IgD-negative memory B cell (primary cell): ENCODE data around the gene GMPR. TPM values are rescaled to one million over a fixed set of nuclear protein-coding genes. Genes with fewer than 3 reads are reported as not detected.

ENCODE experiments used
- H3K27ac Mint-ChIP-seq, 3 donors: one replicate each; pipeline ENCODE4 v1.8.0; 2020 to 2022; ENCODE audit warnings: mild to moderate bottlenecking in 3 of 3, mixed read lengths in 3 of 3, moderate library complexity in 1 of 3
- H3K27me3 Mint-ChIP-seq: one replicate; pipeline ENCODE4 v1.8.0; 2021; ENCODE audit warnings: mixed read lengths
- H3K36me3 Mint-ChIP-seq: one replicate; pipeline ENCODE4 v1.8.0; 2020; ENCODE audit warnings: mild to moderate bottlenecking, mixed read lengths
- H3K4me1 Mint-ChIP-seq, 3 donors: one replicate each; pipeline ENCODE4 v1.8.0; 2020 to 2022; ENCODE audit warnings: mixed read lengths in 3 of 3, mild to moderate bottlenecking in 1 of 3
- H3K4me3 Mint-ChIP-seq, 4 donors: one replicate each; pipeline ENCODE4 v1.8.0; 2020 to 2022; ENCODE audit warnings: mild to moderate bottlenecking in 4 of 4, mixed read lengths in 4 of 4, moderate library complexity in 3 of 4
- H3K9me3 Mint-ChIP-seq, 3 donors: one replicate each; pipeline ENCODE4 v1.8.0; 2020 to 2021; ENCODE audit warnings: mixed read lengths in 3 of 3, mild to moderate bottlenecking in 1 of 3
- polyA plus RNA-seq: library from polyadenylated mRNA; unstranded; fragments of 300-500 nt; fragmentation: Illumina TruSeq; gene quantifications from one replicate; pipeline ENCODE4 v1.2.3, GENCODE V29; 2021

Gene GMPR
- polyA plus RNA-seq, 1 donor from 2014 or later = 1.3 TPM

DNA sequence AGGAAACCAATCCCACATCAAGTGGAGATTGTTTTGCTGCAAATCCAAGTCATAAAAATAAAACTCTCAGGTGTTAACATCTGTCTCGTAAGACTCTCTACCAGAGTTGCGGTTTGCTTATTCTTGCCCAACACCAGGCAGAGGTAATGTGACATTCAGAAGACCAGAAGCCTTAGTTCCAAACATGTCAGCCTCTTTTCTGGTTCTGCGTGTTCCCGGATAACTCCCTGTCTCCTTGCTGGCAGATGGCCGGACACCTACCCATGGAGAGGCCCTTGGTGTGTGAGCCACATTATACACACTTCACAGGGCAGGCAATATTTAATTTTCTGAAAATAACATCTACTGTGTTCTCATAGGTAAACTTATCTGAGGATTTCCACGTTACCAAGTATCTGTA is 73.4 kb downstream of the GMPR start:
- no peak overlapping the region for H3K27ac Mint-ChIP-seq
- peaks cover under 1% of the 10 kb centered on the region for H3K27me3 Mint-ChIP-seq
- no peaks in the 10 kb centered on the region for H3K9me3 Mint-ChIP-seq
- H3K4me3 Mint-ChIP-seq = no peak overlapping the region
- H3K36me3 Mint-ChIP-seq = peaks cover 4% of the 10 kb centered on the region
- peaks cover 0 to 5% (median 3%) of the 10 kb centered on the region in 3 donors for H3K4me1 Mint-ChIP-seq

DNA sequence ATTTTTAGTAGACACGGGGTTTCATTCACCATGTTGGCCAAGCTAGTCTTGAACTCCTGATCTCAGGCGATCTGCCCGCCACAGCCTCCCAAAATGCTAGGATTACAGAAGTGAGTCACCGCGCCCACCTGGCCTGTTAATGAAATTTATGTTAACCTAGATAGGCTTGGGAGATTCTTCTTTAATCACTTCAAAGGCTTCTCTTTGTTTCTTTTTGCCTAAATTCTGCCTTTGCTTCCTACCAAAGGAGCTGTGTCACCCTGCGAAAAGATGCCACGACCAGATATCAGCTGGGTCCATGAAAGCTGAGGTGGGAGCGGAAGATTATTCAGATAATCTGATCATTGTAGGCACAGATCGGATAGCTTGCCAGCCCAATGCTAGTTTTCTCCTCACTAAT is 75.3 kb downstream of the GMPR start:
- H3K27ac Mint-ChIP-seq = no peak overlapping the region
- peaks cover 4% of the 10 kb centered on the region for H3K36me3 Mint-ChIP-seq
- peaks cover 0 to 10% (median 6%) of the 10 kb centered on the region in 3 donors for H3K4me1 Mint-ChIP-seq
- no peak overlapping the region for H3K4me3 Mint-ChIP-seq
- no peaks in the 10 kb centered on the region for H3K9me3 Mint-ChIP-seq
- no peaks in the 10 kb centered on the region for H3K27me3 Mint-ChIP-seq

DNA sequence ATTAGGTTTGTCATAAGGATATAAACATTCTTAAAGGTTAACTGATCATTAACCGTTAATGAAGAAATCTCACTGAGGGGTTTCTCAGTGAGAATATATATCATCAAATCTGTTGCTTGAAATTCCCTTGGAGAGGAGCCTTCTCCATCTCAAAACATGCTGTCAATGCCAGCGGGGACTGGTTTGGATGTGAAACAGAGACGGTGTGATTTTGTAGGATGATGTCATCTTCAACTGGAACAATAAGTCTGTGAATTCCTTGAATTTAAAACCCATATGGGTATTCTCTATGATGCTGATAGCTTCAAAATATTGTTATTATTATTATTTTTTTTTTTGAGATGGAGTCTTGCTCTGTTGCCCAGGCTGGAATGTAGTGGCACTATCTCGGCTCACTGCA is 75.9 kb downstream of the GMPR start:
- Mint-ChIP-seq H3K27ac (no peak overlapping the region), H3K36me3 (peaks cover 2% of the 10 kb centered on the region), H3K27me3 (no peaks in the 10 kb centered on the region), H3K9me3 (no peaks in the 10 kb centered on the region), H3K4me3 (no peak overlapping the region), H3K4me1 (peaks cover 2 to 10% (median 9%) of the 10 kb centered on the region in 3 donors)

DNA sequence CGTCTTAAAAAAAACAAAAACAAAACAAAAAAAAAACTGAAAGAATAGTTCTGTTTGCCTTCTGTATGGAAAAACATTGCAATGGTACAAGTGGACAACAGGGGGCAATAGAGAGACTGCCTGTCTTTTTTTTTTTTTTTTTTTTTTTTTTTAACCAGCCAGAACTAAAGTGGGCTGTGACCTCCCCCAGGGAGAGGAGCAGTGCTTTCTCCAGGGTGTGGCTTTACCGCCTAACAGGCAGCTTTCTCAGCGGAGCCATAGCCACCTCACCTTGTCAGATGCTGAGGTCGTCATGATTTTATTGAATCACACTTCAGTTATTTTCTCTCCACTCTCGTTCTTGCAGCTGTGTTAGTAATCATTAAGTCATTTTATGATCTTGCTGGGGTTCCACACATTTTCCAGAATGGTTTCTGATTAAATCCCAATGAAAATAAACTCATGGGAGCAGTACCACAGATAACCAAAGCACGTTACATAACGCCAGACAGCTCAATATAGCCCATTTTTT is 78.4 kb downstream of the GMPR start:
- Mint-ChIP-seq H3K4me3 (no peak overlapping the region), H3K9me3 (no peaks in the 10 kb centered on the region), H3K27me3 (no peaks in the 10 kb centered on the region), H3K36me3 (no peaks in the 10 kb centered on the region), H3K4me1 (peaks cover 11 to 21% (median 16%) of the 10 kb centered on the region in 3 donors), H3K27ac (peak overlapping the region in 1 of 3 donors; percentile 81)

DNA sequence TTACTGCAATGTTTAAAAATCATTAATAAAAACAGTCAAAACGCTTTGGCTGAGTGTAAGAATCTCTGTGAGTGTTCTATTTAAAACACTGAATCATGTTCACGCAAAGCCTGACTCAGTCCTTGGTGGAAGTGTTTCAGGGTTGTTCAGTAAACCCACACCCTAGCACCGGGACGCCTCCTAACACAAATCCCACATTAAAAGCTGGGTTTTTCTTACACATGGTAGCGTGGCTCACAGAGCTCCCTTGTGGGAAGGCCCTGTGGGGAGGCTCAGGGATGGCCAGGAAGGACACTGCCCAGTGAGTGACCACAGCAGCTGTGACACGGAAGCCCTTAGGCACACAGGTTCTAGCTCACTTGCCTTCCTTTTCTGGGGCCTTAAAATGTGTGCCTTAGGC is 80.2 kb downstream of the GMPR start:
- peaks cover 2% of the 10 kb centered on the region for H3K36me3 Mint-ChIP-seq
- no peaks in the 10 kb centered on the region for H3K27me3 Mint-ChIP-seq
- peak overlapping the region in 1 of 3 donors; percentile 71 for H3K27ac Mint-ChIP-seq
- peak overlapping the region in 2 of 4 donors; percentile 29 to 69 for H3K4me3 Mint-ChIP-seq
- H3K9me3 Mint-ChIP-seq = no peaks in the 10 kb centered on the region
- peaks cover 22 to 30% (median 23%) of the 10 kb centered on the region in 3 donors for H3K4me1 Mint-ChIP-seq

DNA sequence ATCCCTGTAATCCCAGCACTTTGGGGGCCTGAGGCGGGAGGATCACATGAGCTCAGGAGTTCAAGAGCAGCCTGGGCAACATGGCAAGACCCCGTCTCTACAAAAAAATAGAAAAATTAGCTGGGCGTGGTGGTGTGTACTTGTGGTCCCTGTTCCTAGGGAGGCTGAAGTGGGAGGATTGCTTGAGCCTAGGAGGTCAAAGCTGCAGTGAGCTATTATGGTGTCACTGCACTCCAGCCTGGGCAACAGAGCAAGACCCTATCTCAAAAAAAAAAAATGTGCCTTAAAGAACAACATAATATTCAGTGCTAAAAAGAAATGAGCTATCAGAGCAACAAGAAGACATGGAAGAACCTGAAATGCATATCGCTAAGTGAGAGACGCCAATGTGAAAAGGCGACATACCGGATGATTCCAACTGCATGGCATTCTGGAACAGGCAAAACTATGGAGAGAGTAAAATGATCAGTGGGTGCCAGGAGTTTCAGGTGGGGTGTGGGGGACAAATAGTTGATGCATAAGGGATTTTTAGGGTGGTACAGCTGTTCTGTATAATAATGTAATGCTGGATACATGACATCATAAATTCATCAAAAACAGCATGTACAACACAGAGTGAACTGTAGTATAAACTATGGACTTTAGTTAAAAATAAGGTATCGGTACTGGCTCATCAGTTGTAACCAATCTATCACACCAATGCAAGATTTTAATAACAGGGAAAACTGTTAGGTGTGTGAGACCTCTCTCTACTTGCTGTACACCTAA is 80.8 kb downstream of the GMPR start:
- Mint-ChIP-seq H3K4me1 (peaks cover 23 to 32% (median 23%) of the 10 kb centered on the region in 3 donors), H3K27ac (peak overlapping the region in 2 of 3 donors; percentile 56 to 69), H3K27me3 (no peaks in the 10 kb centered on the region), H3K36me3 (peaks cover 2% of the 10 kb centered on the region), H3K4me3 (peak overlapping the region in 2 of 4 donors; percentile 29 to 69), H3K9me3 (no peaks in the 10 kb centered on the region)

DNA sequence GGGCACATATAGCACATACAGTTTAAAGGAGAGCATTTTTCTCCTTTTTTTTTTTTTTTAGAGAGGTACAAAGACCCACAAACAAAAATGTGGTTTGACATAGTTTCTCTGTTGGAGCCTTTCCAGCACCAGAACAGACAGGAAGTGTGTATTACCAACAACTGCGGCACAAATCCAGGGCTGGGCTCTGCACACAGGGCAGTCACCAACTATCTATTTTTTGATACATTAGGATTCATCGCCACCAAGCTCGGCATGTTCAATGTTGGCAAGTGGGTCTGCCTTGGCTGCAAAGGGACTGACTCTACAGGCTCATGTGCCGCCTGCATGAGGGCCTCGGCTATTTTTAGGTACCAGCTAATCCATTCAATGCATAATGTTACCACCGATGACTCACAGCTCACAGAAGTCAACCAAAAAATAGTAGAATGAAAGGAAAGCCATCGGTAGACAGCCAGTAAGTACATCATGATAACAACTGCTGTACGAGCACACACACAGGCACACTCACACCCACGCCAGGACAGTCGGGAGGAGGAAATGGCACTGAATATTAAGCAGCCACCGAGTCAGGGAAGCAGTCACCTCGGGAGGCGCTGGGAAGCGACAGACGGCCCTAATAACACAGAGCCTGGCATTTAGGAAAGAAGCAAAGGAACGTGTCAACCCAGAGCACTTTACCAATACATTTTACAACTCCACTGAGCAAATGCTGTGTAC is 81.6 kb downstream of the GMPR start:
- H3K4me3 Mint-ChIP-seq = peak overlapping the region in 2 of 4 donors; percentile 23 to 89
- no peaks in the 10 kb centered on the region for H3K27me3 Mint-ChIP-seq
- H3K9me3 Mint-ChIP-seq = peaks cover 0 to 2% (median 0%) of the 10 kb centered on the region in 3 donors
- peaks cover 2% of the 10 kb centered on the region for H3K36me3 Mint-ChIP-seq
- peaks cover 23 to 32% (median 25%) of the 10 kb centered on the region in 3 donors for H3K4me1 Mint-ChIP-seq
- peak overlapping the region in 2 of 3 donors; percentile 13 to 69 for H3K27ac Mint-ChIP-seq

DNA sequence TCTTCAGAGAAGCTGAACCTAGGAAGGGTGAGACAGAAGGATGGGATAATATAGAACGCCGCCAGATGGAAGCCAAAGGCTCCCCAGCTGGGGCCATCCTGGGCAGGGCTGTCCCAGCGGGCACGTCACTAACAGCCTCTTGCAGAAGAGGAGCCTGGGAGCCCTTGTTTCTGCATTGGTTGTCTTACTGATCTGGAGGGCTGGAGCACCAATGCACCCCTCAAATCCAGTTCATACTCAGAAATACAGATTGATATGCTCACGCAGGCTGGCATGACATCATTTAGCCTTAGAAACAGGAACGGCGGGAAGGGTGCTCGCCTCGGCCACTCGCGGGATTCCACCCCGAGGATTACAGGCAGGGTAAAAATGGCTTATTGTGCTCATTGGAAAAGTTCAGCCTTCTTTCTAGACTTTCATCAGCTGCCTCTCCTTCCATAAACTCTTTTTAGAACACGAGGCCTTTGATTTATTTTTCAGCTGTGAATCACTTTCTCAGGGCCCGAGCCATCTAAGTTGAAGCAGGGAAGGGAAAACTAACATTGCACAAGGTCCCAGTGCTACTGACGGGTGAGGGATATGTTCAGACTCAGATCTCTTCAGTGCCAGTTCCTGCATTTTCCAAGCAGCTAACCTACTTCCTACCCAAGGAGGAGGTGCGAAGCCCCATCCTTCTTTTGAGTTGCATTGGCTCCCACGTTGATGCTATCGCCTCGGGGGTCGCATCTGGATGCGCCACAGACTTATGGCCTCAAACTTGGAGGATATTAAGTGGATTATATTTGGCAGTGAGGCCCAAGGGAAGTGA is 82.3 kb downstream of the GMPR start:
- Mint-ChIP-seq H3K4me3 (peak overlapping the region in 2 of 4 donors; percentile 23 to 89), H3K27ac (peak overlapping the region in 2 of 3 donors; percentile 13 to 73), H3K9me3 (peaks cover 0 to 2% (median 0%) of the 10 kb centered on the region in 3 donors), H3K36me3 (peaks cover 2% of the 10 kb centered on the region), H3K27me3 (no peaks in the 10 kb centered on the region), H3K4me1 (peaks cover 23 to 32% (median 25%) of the 10 kb centered on the region in 3 donors)

DNA sequence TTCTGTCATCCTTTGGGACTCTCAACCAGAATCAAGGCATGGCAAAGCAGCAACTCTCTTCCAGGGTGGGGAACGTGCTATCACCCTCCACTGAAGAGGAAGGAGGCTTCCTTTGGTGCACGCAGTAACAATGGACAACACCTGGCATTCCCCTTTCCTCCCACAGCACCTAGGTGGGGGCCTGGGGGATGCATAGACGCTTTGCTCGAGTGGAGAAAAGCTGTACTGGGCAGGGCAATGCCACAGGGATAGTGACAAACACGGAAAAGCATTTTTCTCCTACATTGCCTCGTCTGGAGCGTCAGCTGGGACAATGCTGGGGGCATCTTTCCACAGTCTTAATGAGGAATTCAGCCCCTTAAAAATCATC is 82.9 kb downstream of the GMPR start:
- peaks cover 23 to 32% (median 25%) of the 10 kb centered on the region in 3 donors for H3K4me1 Mint-ChIP-seq
- H3K4me3 Mint-ChIP-seq = peak overlapping the region in 1 of 4 donors; percentile 43
- H3K9me3 Mint-ChIP-seq = peaks cover 0 to 2% (median 0%) of the 10 kb centered on the region in 3 donors
- peaks cover 2% of the 10 kb centered on the region for H3K36me3 Mint-ChIP-seq
- H3K27me3 Mint-ChIP-seq = no peaks in the 10 kb centered on the region
- no peak overlapping the region for H3K27ac Mint-ChIP-seq

DNA sequence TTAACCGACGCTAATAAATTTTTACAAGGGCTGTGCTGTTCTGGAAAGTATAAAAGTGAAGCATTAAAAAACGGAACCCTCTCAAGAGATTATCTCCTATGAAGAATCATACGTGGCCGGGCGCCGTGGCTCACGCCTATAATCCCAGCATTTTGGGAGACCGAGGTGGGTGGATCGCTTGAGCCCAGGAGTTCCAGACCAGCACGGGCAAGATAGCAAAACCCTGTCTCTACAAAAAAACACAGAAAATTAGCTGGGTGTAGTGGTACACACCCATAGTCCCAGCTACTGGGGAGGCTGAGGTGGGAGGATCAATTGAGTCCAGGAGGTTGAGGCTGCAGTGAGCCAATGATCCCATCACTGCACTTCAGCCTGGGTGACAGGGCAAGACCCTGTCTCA is 83.4 kb downstream of the GMPR start:
- no peaks in the 10 kb centered on the region for H3K27me3 Mint-ChIP-seq
- peaks cover 20 to 29% (median 25%) of the 10 kb centered on the region in 3 donors for H3K4me1 Mint-ChIP-seq
- peaks cover 2% of the 10 kb centered on the region for H3K36me3 Mint-ChIP-seq
- H3K27ac Mint-ChIP-seq = no peak overlapping the region
- H3K9me3 Mint-ChIP-seq = peaks cover 0 to 2% (median 0%) of the 10 kb centered on the region in 3 donors
- no peak overlapping the region for H3K4me3 Mint-ChIP-seq

DNA sequence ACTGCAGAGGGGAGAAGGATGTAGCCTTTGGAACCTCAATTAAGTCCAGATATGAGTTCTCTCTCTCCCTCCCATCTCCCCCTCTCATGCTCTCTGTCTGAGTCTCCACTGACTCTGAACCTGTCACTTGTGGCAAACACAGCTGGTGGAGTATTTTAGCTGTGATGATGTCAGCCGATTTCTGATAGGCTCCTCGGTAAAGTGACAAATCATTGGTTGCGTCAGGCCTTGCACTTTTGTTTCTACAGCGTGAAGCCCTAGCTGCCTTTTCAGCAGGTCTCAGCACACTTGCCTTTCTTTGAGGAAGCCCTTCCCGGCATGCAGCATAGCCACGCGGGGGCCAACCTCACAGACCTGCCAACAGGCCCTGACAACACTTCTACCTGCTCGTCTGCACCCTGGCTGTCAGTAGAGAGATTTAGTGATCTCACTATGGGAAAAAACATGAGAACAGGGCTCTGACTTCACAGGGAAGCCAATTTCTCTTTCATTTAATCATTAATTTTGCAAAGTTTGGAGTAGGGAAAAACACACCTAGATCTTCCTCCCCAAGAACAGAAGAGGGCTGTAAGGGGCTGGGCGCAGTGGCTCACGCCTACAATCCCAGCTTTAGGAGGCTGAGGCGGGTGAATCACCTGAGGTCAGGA is 84.4 kb downstream of the GMPR start:
- Mint-ChIP-seq H3K4me3 (peak overlapping the region in 3 of 4 donors; percentile 0 to 74 (median 41)), H3K27me3 (no peaks in the 10 kb centered on the region)

DNA sequence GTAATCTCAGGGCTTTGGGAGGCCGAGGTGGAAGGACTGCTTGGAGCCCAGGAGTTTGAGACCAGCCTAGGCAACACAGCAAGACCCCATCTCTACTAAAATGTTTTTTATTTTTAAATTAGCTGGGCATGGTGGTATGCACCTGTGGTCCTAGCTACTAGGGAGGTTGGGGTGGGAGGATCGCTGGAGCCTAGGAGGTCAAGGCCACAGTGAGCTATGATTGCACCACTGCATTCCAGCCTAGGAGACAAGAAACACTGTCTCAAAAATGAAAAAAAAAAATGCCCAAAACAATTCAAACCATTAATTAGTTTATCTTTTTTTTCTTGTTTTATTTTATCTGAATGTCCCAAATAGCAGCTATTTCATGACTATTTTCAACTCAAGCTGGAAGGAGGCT is 85.8 kb downstream of the GMPR start:
- Mint-ChIP-seq H3K4me1 (peaks cover 13 to 24% (median 24%) of the 10 kb centered on the region in 3 donors), H3K27me3 (no peaks in the 10 kb centered on the region), H3K27ac (no peak overlapping the region), H3K4me3 (no peak overlapping the region), H3K36me3 (peaks cover 4% of the 10 kb centered on the region), H3K9me3 (peaks cover 0 to 2% (median 0%) of the 10 kb centered on the region in 3 donors)

More for the DNA sequence above, 84.4 kb downstream of the GMPR start:
- Mint-ChIP-seq H3K4me1 (peaks cover 16 to 27% (median 25%) of the 10 kb centered on the region in 3 donors), H3K27ac (peak overlapping the region; percentile 19 to 89 (median 50)), H3K9me3 (peaks cover 0 to 2% (median 0%) of the 10 kb centered on the region in 3 donors), H3K36me3 (peaks cover 2% of the 10 kb centered on the region)

DNA sequence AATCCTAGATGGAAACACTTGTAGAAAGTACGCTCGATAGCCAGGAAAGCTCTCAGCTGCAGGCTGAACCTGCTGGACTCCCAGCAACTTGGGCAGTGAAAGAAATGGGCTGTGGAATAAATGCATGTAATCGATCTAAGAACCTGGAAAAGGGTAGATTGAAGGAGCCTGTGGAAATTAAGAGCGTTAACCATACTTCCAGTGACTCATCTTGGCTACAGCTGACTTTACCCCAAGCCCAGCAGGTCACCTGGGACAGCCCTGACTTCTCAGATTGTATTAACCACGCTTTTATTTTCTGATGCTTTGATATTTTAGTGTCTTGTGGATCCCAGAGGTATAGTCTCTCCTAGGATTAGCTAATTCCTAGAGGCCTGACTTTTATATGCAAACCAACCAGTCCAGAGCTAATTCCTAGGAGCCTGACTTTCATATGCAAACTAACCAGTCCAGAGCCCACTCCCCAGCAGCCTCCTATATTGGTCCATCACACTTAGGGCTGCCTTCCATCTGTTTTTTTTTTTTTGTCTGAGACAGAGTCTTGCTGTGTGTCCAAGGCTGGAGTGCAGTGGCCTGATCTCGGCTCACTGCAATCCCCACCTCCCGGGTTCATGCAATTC is 86.3 kb downstream of the GMPR start:
- peaks cover 0 to 2% (median 0%) of the 10 kb centered on the region in 3 donors for H3K9me3 Mint-ChIP-seq
- H3K4me3 Mint-ChIP-seq = no peak overlapping the region
- peaks cover 4% of the 10 kb centered on the region for H3K36me3 Mint-ChIP-seq
- H3K27ac Mint-ChIP-seq = no peak overlapping the region
- H3K27me3 Mint-ChIP-seq = no peaks in the 10 kb centered on the region
- peaks cover 16 to 24% (median 23%) of the 10 kb centered on the region in 3 donors for H3K4me1 Mint-ChIP-seq

DNA sequence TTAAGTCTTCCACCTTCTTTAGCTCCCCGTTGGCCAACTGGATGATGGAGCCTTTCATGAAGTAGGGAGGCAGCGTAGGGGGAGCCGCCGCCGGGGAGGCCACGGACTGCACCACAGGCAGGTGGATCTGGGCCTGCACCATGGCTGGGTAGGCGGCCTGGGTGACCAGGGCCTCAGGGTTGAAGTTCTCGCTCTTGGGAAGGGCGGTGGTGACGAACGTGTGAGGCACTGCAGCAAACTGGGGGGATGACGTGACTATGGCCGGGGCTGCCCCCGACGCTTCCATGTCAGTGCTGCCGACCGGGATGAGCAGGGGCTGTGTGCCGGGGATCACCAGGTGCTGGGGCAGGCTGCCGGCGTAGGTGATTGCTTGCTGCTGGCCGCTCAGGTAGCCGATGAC is 88.1 kb downstream of the GMPR start:
- H3K36me3 Mint-ChIP-seq = peaks cover 4% of the 10 kb centered on the region
- no peak overlapping the region for H3K4me3 Mint-ChIP-seq
- peaks cover 0 to 2% (median 0%) of the 10 kb centered on the region in 3 donors for H3K9me3 Mint-ChIP-seq
- H3K27ac Mint-ChIP-seq = peak overlapping the region in 1 of 3 donors; percentile 80
- peaks cover 11 to 18% (median 16%) of the 10 kb centered on the region in 3 donors for H3K4me1 Mint-ChIP-seq
- H3K27me3 Mint-ChIP-seq = no peaks in the 10 kb centered on the region
